HG03520 (cell line): Measurements from ENCODE around the gene SERINC3.
"Not testable (repeated sequence)": the region's sequence is repeated elsewhere in the genome, so short reads cannot be mapped to it uniquely, and the experiment has no call there.

Experiments used
- ATAC-seq: cut with Tn5 transposase; IDR thresholded peaks from one replicate; pipeline ENCODE4 v1.9.1; 2021; ENCODE audit warnings: mild to moderate bottlenecking, moderate library complexity; ENCODE audit not compliant: unreplicated experiment

The SERINC3 gene

DNA sequence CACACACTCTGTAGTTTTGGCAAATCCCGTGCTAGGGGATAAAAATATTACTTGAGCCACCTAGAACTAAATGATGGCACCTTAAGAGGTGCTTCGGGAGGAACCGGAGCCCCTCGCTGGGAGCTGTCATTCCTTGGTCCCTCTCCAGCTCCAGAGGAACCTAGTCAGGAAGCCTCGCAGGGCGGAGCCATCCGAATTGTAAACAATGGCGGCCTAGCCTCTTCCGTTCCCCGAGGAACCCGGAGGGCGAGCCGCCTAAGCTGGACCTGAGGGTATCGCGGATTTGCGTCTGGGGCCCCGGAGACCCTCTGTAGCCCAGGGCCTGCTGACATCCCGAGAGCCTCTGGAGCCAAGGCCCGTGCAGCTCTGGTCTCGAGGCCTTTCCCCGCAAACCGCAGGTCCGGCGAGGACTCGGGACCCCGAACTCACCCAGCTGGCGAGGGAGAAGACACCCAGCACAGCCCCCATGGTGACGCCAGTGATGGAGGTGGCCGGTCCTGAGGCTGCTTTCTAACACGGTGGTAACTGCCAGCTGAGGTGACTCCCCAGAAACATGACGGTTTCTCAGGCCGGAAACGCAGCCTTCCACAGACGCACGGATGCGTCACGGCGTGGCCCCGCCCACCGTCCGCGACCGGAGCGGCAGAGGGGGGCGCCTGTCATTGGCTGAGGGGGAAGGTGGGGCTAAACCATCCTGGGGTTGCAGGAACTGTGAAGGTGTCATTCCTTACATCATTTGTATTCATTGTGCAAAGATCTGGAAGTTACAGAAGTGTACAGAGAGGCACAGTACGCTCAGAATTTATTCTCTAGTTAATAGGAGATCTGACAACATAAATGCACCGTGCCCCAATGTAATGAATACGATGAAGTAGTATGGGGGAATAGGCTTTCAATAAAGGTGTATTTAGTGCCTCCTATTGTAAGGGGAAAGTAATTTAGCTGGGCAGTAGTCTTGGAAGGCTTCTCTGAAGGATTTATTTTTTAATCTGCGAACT, at the start of gene SERINC3:
Gene SERINC3, minus strand, starts transcription at position 587 of the 998 bp plus-strand sequence. Its CDS starts 119 bp downstream, at position 468.
- ATAC-seq = peak; percentile 95

DNA sequence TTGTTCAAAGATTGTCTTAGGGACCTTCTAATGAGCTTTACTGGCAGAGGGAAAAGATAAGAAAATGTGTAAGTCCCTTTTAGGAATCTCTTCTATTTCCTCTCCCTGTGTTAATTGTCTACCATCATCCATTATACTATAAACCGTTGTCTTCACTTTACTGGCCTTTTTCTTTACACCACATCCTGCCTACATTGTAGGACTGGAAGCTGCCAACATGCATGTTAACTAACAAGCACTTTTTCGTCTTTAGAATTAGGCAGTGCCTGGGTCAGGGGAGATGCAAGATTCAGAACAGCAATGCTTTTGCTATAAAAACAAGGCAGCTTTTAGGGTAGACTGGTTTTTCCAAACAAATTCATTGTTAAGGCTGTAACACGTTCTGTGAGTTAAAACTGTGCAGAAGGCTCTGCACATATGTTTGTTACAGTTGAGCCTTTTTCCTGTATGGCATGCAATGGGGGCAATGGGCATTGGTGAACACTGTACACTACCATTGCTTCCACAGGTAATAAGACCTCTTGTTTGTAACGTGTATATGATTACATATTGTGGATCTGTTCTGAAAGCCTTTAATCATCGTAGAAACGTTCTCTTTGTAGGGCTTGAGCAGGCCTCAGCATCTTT, 49.6 kb upstream of the SERINC3 start:
- no peak for ATAC-seq

DNA sequence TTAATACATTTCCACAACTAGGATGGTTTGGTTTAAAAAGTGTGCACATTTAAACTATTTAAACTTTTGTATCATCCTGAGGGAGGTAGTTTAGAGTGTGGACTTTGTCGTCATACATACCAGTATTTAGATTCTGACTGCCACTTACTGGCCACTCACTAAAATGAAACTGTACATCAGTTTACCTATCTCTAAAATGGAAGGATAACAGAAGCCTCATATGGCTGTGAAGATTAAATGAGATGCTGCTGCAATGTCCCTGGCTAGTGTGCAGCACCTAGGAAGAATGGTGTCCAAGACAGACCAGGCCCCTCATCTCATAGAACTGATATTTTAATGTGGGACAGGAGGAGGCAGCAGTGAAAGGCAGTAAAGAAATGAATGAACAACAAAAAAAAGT, 48.5 kb upstream of the SERINC3 start:
- ATAC-seq = no peak

DNA sequence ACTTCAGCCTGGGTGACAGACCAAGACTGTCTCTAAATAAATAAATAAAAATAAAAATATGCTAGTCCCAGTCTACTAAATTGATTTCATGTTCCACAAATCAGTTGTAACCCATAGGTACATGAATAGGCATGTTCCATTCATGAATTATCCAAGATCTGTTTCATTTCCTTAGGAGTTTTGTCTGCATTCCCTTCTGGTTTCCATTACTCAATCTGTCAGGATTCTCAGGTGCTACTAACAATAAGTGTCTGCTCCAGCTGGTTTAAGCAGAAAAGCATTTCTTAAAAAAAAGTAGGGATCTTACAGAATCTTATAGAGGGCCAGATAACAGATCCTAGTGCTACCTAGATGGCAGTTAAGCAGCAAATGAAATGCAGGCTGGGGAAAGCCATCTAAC, 44.9 kb upstream of the SERINC3 start:
- ATAC-seq = no peak

DNA sequence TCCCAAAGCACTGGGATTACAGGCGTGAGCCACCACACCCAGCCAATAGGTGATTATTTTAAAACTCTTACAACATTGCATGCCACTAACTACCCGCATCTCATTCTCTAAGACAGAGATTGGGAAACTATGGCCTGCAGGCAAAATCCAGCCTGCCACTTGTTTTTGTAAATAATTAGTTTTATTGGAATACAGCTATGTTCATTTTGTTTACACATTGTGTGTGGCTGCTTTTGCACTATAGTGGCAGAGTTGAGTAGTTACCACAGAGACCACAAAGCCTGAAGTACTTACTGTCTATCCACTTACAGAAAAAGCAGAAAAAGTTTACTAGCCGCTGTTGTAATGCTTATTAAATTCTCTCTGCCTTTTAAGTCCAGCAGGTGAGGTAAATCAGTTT, 44.1 kb upstream of the SERINC3 start:
- ATAC-seq = no peak

DNA sequence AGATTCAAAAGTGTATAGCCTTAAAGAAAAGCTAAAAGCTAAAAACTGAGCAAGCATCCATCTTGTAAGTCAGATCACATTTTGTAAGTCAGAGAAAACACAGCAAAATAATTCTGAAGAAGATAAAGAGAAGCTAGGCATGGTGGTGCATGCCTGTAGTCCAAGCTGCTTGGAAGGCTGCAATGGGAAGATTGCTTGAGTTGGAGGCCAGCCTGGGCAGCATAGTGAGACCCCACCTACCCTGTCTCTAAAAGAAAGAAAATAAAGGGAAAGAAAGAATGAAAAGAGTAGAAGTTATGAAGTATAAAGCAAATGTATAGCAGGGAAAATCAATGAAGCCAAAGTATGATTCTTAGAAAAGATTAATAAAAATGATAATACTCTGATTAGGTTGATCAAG, 40.0 kb upstream of the SERINC3 start:
- ATAC-seq = no peak

DNA sequence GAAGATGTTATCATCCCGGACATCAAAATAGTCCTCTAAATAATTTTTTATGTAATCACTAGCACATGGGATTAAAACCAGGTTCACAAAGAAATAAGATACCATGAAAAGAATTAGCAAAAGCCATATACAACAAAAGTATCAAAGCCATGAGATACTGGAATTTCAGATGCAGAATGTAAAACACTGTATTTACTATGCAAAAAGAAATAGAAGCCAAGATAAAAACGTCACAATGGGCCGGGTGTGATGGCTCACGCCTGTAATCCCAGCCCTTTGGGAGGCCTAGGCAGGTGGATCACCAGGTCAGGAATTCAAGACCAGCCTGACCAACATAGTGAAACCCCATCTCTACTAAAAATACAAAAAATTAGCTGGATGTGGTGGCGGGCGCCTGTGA, 38.9 kb upstream of the SERINC3 start:
- not testable (repeated sequence) for ATAC-seq

DNA sequence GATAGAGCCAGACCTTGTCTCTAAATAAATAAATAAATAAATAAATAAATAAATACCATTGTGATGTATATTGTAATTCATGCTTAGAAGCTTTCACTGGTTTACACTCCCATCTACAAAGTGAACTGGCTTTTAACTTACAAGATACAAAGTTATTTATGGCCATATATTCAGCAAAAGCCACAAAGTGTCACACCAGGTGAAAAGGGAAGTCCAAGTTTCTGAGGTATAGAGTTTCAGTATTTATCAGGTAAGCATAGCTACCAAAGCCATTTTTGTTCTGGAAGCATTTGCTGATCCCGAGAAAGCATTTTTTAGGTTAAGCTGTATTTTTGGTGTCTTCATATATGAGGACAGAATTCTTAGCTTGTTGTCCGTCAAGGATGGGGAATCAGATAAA, 38.4 kb upstream of the SERINC3 start:
- ATAC-seq = no peak

DNA sequence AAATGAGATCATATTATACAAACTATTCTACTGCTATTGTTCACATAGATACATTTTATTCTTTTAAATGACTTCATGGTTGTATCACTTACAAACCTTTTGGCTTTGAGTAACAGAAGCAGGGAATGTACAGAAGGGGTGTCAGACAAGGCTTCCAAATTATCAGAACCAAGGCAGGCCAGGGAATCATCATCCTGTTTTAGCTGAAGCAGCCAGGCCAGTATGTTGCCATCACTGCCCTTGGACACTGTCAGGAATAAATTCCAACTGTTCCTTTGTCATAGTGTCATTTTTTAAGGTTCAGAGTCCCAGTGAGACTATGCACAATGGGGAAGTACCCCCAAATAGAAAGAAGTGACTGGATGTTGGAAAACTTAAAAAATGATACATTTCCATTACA, 37.4 kb upstream of the SERINC3 start:
- no peak for ATAC-seq

DNA sequence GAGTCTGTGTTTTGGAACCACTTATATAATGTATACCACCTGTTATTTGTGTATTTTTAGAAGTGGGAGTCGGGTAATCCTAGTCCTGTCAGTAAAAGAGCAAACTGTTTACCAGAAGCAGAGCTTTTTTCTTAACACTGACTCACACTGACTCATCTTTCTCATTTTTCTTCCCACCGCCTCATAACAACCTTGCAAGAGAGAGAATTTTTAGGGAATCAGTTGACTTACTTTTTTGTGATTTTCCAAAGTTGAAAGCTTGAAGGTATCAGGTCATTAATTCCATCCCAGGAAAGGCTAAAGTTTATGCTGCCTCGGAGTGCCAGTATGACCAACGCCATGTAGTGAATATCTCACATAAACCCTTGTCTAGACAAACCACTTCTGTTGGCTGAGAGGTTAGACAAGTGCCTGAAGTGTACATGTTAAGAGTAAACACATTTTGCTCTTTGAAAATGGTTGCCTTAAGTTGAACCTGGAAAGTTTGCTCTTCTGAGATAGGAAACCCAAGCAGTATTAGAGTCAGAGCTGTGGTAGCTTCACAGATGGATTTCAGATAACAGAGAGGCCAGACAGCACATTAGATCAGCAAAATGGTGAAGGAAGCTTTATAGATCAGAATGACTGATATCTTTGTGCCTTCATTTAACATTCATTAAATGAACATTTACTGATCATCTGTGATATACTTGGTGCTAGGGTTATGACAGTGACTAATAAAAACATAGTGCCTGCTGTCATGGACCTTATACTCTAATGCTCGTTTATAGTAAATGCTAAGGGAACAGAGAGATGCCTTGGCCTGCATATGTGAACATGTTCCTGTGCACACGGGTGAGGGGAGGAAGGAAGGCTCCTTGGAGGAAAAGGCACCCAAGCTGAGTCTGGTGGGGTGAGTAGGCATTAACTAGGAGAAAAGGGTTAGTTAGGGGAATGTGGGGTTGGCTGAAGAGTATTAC, 31.4 kb upstream of the SERINC3 start:
- ATAC-seq = no peak

DNA sequence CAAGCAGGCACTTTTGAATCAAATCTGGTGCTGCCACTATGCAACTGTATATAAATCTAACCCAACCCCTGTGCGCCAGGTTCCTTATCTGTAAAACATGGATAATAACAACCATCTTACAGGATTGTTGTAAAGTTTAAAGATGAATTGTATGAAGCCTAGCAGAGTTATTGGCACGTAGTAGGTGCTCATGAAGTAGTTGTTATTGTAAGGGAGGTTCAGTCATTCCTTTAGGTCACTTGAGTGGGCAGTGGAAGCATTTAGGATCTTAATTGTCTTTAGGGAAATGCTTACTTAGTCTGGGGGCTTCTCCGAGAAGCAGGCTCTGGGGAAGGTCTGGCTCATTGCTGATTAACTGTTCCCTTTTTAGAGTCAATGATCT, 30.7 kb upstream of the SERINC3 start:
- ATAC-seq = no peak

DNA sequence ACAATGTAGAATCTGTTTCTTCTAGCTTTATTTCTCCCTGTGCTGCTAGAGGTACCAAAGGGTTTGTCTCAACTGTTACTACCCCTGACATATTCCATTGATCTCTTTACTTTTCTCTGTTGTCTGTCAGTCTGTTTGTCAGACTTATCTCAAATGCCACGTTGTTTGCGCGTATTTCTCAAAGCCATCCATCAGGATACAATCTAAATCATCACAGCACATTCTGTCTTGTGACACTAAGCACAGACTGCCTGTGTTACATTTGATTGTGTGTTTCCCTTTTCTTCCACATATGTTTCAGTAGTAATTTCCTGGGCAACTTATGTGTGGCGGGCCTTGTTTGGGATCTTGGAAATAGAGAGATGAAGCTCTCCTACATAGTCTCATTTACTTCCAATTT, 30.2 kb upstream of the SERINC3 start:
- no peak for ATAC-seq

DNA sequence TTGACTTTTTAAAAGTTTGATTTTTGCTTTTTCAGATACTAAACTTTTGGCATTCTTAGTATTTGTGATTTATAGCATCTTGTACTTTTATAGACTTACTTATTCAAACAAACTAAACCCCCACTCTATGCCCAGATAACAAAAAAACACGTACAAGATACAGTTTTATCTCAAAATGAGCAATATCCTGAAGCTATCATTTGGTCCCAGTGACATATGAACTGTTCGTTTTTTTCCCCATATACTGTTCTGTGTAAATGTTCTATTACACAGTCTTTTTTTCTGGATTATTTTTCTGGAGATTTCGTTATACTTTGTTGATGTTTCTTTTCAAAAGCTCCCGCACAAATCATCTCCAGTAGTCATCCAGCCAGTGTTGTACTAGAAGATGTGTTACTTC, 27.3 kb upstream of the SERINC3 start:
- no peak for ATAC-seq

DNA sequence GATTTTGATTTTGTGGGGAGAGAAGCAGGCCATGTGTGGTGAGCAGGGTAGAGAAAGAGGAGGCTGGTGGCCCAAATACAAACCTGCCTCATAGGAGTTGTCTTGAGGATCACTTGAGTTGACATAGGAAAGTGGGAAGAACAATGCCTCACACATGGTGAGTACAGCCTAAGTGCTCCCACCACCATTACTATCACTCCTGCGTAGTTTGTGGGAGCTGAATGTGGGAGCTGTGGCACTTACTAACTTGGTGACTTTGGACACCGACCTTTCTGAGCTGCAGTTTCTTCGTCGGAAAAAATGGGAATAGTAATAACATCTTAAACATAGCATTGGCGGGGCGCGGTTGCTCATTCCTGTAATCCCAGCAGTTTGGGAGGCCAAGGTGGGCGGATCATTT, 25.5 kb upstream of the SERINC3 start:
- ATAC-seq = no peak

DNA sequence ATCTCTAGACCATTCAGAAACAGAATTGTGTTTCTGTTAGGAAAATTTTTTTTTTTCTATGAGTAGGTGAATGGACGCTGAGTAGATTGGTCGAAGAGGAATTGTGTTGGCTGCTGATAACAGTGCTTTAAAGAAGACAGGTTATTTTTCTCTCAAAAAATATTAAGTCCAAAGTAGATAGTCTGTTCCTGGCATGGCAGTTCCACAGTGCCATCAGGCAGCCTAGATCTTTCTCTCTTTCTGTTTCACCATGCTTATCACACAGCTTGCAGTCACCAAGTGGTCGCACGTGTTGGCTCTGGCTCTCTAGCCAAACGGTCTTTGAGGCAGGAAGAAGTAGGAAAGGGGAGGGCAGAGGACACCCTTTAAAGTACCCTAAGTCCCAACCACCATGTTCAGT, 22.4 kb upstream of the SERINC3 start:
- ATAC-seq = no peak

DNA sequence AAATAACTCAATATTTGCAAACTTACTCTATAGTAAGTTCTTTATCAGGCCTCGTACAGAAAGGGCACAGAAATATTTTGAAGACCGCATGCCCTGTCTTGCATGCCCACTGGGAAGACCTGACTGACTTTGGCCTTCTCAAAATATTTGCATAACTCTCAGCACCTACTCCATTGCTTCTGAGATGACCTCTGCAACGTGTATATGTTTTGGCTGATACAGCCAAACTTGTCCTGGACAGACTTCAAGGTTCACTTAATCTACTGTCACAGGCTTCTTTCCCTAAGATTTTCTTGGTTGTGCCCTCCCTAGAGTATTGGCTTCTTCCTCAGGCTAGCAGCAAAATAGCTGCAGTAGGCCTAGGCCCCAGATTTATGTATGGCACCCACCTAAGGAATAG, 21.5 kb upstream of the SERINC3 start:
- ATAC-seq = no peak

DNA sequence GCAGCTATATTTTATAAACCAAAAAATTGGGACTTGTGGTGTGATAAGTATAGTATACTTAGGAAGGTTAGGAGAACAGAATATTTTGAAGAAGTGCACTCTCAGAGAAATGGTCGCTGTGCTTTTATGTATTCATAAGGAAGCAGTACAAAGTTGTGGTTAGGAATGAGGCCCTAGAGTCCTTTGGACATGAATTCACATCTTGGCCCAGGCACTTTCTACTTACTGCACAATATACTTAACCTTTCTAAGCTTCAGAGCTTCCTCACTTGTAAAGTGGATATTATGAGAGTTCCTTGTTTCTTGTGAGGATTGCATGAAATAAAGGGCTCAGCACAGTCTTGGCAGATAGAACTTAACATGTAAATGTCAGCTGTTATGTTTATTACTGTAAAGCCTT, 21.0 kb upstream of the SERINC3 start:
- ATAC-seq = no peak

DNA sequence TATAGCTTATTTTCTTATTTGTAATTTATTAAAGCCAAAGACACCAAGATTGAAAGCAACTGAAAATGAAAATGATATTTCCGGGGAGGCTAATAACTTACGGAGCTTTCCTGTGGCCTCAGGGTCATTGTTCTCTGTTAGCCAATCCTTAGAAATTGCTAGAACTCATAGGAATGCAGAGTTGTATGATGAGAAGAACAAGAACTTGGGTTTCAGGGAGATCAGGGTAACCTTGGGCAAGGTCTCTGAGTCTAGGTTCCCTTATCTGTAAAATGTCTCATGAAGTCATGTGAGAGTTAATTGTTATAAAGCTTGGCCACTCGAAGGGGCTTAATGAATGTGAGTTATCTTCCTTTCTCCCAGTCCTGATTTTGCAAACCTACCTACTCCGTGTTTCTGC, 20.1 kb upstream of the SERINC3 start:
- ATAC-seq = no peak

DNA sequence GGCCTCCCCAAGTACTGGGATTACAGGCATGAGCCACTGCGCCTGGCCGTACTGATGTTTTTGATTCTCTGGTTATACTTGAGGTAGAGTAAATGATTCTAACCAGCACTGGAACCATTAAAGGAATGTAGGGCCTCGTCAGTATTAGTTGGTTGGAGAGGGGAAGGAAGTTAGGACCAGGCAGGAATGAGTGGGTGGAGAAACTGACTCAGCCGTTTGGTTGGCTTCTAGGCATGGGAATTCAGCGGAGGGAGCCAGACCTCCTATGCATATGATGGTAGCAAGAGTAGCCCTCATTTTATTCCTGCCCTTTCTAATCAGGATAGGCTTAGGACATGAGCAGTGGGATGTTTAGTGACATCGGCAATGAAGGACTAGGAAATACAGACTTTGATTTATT, 19.0 kb upstream of the SERINC3 start:
- no peak for ATAC-seq

DNA sequence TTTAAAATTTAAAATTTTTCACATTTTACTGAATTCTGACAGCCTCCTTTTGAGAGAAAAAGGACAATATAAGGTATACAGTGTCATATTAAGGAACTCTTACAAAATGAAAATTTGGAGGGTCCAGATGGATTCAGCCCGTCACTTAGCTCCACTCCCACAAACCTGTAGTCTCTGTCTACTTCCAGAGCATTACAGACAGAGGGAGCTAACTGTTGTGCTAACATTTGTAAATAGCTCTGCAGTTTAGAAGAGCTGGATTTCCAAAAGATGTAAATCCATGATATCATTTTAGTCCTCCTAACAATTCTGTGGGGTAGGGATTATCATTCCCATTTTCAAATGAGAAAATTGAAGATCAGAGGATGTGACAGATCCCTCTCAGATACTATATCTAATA, 16.1 kb upstream of the SERINC3 start:
- no peak for ATAC-seq

DNA sequence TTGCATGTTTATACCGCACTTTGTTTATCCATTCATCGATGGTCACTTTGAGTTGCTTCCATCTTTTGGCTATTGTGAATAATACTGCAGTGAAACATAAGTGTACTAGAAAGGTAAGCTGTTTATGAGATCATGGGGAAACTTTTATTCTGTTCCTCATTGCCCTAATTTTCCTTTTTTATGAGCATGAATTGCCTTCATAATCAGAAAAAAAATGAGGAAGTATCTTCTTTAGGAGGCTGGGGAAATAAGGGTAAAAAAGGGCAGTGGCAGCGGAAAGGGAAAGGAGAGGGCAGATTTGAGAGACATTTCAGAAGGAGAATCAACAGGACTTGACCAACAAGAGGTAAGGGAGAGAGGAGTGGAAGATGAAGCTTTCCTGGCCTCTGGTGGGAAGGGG, 14.3 kb upstream of the SERINC3 start:
- no peak for ATAC-seq
